HG03095 (cell line): Measurements from ENCODE around the gene TMEM198.

Experiments
- ATAC-seq: cut with Tn5 transposase; IDR thresholded peaks from one replicate; pipeline ENCODE4 v1.9.1; 2021; ENCODE audit warnings: moderate library complexity; ENCODE audit not compliant: unreplicated experiment

The TMEM198 gene

GRCh38 chr2:219508971-219509779 lies 34.7 kb upstream of the TMEM198 start:
- ATAC-seq = peak; percentile 16

GRCh38 chr2:219509780-219510511 lies 33.9 kb upstream of the TMEM198 start:
- peak; percentile 51 for ATAC-seq

- no peak for ATAC-seq
These were observed 33.2 kb upstream of the TMEM198 start for GRCh38 chr2:219510512-219511135.

- ATAC-seq = no peak
These were observed 32.1 kb upstream of the TMEM198 start for GRCh38 chr2:219511547-219512325.

GRCh38 chr2:219512524-219513216 lies 31.2 kb upstream of the TMEM198 start:
- no peak for ATAC-seq

- ATAC-seq = no peak
These were observed 30.0 kb upstream of the TMEM198 start for GRCh38 chr2:219513787-219514186.

- ATAC-seq = no peak
These were observed 29.5 kb upstream of the TMEM198 start, which contains the start of gene ASIC4 for GRCh38 chr2:219514196-219514761. Gene ASIC4 (plus strand): TSS chr2:219514482. CDS start chr2:219514725, 243 bp downstream.

GRCh38 chr2:219514836-219515235 lies 29.0 kb upstream of the TMEM198 start:
- ATAC-seq = no peak

GRCh38 chr2:219515874-219516629 lies 27.8 kb upstream of the TMEM198 start:
- ATAC-seq = no peak

GRCh38 chr2:219516888-219517287 lies 26.9 kb upstream of the TMEM198 start:
- no peak for ATAC-seq

GRCh38 chr2:219517954-219518778 lies 25.7 kb upstream of the TMEM198 start:
- no peak for ATAC-seq

GRCh38 chr2:219519526-219519916 lies 24.3 kb upstream of the TMEM198 start:
- ATAC-seq = no peak

GRCh38 chr2:219520079-219520478 lies 23.7 kb upstream of the TMEM198 start:
- ATAC-seq = no peak

GRCh38 chr2:219521066-219521880 lies 22.6 kb upstream of the TMEM198 start:
- no peak for ATAC-seq

- ATAC-seq = no peak
These were observed 21.5 kb upstream of the TMEM198 start for GRCh38 chr2:219522111-219523030.

GRCh38 chr2:219523031-219523671 lies 20.7 kb upstream of the TMEM198 start:
- no peak for ATAC-seq
